Stomach smooth muscle (tissue), 2 donors: ENCODE measurements around the gene ELOA2.
"Not testable (repeated sequence)": the region's sequence is repeated elsewhere in the genome, so short reads cannot be mapped to it uniquely, and the experiment has no call there.

Experiments
- H3K27ac ChIP-seq: one replicate; pipeline ENCODE4 v1.7.0; 2013; ENCODE audit warnings: mild to moderate bottlenecking, low read length, inconsistent platforms
- H3K27me3 ChIP-seq, 2 donors: one replicate each; pipeline ENCODE4 v1.7.0; 2013; ENCODE audit warnings: low read length in 2 of 2; ENCODE audit not compliant: insufficient read depth in 2 of 2, control insufficient read depth in 1 of 2
- H3K36me3 ChIP-seq, 2 donors: one replicate each; pipeline ENCODE4 v1.7.0; 2013; ENCODE audit warnings: low read length in 2 of 2; ENCODE audit not compliant: control insufficient read depth in 2 of 2, insufficient read depth in 2 of 2
- H3K4me1 ChIP-seq: one replicate; pipeline ENCODE4 v1.7.0; 2013; ENCODE audit warnings: low read length; ENCODE audit not compliant: control insufficient read depth, insufficient read depth
- H3K4me3 ChIP-seq, 2 donors: one replicate each; pipeline ENCODE4 v1.7.0; 2013; ENCODE audit warnings: low read length in 2 of 2
- H3K9ac ChIP-seq, 2 donors: one replicate each; pipeline ENCODE4 v1.7.0; 2013; ENCODE audit warnings: low read length in 2 of 2, mild to moderate bottlenecking in 1 of 2
- H3K9me3 ChIP-seq, 2 donors: one replicate each; pipeline ENCODE4 v1.7.0; 2013; ENCODE audit warnings: low read length in 2 of 2; ENCODE audit not compliant: control insufficient read depth in 2 of 2
- donor health status: healthy.
- donor health status: Pancreatic carcinoma.

Gene ELOA2

DNA sequence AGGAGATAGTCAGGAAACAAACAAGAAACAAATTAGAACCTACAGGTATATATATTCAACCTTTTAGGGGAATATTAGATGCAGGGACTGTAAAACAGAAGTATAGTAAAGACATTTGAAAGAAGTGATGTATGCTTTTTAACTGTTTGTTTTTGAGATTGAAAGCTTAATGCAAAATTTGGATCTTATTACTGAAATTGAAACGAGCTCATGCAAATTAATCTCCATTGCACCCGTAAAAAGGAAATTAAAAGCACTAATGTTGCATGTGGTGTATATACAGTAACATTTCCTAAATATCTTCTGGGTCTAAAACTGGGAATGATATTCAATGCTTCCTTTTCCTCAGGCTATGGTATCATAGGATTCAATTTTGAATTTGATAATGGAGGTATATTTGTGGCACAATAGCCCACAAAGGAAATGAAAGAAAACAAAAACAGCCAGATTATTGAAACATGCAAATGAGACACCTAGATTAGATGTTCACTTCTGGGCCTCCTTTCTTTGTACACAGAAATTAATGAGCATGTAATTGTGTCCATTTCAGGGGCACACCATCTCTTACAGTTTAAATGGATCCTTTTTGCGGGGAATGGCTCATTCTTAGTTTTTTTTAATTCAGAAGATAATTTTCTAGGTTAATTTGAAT, 1.6 kb upstream of the ELOA2 start:
- Histone ChIP-seq H3K27ac (no peak overlapping the region), H3K36me3 (no peaks in the 10 kb centered on the region), H3K9ac (no peak overlapping the region), H3K9me3 (no peaks in the 10 kb centered on the region), H3K27me3 (no peaks in the 10 kb centered on the region), H3K4me3 (no peak overlapping the region), H3K4me1 (no peaks in the 10 kb centered on the region)

DNA sequence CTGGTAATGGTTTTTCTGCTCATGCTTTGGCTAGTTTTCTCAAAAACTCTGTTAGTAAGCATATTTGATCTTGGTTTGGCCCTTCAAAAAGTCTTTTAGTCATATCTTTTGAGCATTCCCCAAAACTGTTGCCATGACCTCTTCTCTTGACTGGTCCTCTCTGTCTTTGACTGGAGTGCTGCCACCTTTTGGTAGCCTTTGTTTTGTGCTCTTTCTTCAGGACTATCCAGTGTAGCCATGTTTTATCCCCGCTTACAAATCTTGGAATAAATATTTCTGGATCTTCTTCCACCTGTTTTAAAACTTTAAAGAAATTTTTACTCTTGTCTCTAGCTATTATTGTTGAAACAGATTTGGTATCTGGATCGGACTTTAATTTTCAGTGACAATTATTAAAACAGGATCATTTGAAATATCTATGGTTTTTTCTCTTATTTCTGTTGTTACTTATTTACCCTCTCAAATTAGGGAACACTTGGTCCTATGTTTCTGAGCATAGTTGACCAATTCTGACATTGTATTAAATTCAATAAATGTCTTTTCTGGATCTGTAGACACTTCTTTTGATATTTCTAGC, 965 bp upstream of the ELOA2 start:
- Histone ChIP-seq H3K4me1 (no peaks in the 10 kb centered on the region), H3K36me3 (no peaks in the 10 kb centered on the region), H3K9me3 (no peaks in the 10 kb centered on the region), H3K27ac (no peak overlapping the region), H3K4me3 (no peak overlapping the region), H3K27me3 (no peaks in the 10 kb centered on the region), H3K9ac (no peak overlapping the region)

DNA sequence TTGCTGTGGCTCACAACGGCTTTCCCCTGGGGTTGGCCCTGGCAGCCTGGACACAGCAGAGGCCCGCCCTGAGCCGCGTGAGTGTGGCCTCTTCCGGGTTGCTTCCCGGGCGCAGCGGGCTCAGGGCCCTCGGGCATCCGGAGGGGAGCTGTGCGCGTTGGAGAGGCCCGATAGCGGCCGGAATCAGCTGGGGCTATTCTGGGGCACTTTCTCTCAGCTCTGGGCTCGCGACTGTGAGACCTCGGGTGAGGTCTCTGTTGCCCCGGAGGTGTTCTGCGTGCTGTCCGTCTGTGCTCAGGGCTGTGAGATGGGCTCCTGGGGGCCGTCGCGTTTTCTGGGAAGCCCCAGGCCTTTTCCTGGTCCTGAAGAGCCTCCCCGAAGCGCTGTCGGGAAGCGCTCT, 830 bp downstream of the ELOA2 start:
- H3K9ac ChIP-seq, H3K4me3 ChIP-seq, H3K27me3 ChIP-seq: not testable (repeated sequence)

DNA sequence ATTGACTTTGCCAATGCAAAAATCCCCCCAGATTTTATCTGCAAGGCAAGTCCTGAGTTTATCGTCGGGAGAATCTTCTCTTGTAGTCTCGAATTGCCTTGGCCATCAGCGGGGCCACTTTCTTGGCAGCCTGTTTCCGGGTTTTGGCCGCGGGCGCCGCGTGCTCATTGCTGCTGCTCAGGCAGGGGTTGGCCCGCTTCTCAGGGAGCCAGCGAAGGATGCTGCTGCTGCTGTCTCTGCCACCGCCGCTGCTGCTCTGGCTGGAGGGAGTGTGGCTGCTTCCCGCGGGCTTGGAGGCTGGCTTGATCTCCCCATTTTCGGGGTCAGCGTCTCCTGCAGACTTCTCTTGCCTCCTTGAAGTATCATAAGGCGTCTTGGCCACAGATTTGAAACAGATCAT, 2.5 kb downstream of the ELOA2 start:
- Histone ChIP-seq H3K9ac (no peak overlapping the region), H3K27me3 (no peaks in the 10 kb centered on the region), H3K36me3 (no peaks in the 10 kb centered on the region), H3K27ac (no peak overlapping the region), H3K4me3 (no peak overlapping the region), H3K9me3 (no peaks in the 10 kb centered on the region), H3K4me1 (no peaks in the 10 kb centered on the region)

More for the DNA sequence above, 830 bp downstream of the ELOA2 start:
- H3K36me3 ChIP-seq, H3K27ac ChIP-seq, H3K9me3 ChIP-seq, H3K4me1 ChIP-seq: not testable (repeated sequence)

DNA sequence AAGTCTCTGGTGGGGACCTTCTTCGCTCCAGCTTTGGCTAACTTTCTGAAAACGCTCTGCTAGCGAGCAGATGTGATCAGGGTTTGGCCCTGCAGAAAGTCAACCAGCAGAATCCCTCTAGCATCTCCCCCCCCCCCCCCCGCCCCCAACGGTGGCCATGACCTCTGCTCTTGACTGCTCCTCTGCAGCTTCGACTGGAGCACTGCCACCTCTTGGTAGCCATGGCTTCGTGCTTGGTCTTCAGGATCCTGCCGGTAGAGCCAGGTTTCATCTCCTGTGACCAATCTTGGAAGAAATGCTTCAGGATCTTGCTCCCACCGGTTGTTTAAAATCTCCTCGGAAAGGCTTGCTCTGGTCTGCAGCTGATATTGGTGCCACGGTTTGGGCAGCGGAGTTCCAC, 4.5 kb downstream of the ELOA2 start:
- not testable (repeated sequence) for H3K4me3 ChIP-seq, H3K27me3 ChIP-seq, H3K36me3 ChIP-seq, H3K9me3 ChIP-seq, H3K27ac ChIP-seq, H3K4me1 ChIP-seq, H3K9ac ChIP-seq

DNA sequence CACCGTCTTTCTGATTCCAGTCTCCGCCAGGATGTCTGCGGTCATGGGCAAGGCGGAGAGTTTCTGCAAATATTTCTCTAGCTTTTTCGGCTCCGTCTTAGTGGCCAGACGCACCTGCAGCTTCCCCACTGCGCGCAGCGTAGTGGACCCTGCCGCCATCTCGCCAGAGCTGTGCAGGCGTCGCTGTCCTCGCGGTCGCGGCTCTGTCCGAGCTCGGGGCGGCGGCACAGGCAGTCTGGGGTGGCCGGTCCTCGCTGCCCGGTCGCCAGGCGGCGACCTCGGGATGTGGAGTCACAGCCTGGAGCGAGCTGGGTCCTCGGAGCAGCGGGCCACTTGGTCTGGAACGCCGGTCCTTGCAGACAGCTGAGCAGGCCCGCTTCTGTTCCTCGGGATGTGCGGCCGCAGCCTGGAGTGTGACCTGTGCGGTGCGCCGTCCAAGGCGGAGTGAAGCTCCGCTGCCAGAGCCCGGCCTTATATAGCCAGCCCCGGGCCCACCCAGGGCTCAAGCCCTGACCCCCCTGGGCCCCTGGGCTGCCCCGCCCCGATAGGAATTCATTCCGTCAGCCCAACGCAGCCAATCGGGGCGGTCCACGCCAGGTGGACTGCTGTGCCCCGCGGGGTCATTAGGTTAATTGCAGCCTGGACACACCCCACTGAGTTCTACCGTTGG, 5.6 kb downstream of the ELOA2 start:
- H3K27ac ChIP-seq, H3K9ac ChIP-seq, H3K36me3 ChIP-seq: not testable (repeated sequence)

DNA sequence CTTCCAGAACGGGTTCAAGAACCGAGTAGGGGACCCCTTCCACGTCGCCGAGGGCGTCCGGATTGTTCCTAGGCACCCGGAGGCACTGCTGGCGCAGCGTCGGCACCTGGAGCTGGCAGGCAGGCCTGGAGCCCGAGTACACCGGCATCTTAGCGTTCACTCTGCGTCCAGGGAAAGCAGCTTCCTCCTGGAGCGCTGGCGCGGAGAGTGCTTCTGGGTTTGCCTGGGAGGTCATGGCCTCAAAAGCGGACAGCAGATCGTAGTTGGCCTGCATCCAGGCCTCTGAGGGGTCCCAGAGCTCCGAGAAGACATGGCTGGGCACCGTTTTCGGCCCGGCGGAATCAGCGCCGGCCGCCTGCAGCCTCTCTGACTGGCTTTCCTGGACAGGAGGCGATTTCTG, 6.7 kb downstream of the ELOA2 start:
- H3K9me3 ChIP-seq, H3K4me3 ChIP-seq, H3K4me1 ChIP-seq, H3K9ac ChIP-seq, H3K27me3 ChIP-seq, H3K36me3 ChIP-seq, H3K27ac ChIP-seq: not testable (repeated sequence)

More for the DNA sequence above, 5.6 kb downstream of the ELOA2 start:
- H3K4me3 ChIP-seq, H3K4me1 ChIP-seq, H3K27me3 ChIP-seq, H3K9me3 ChIP-seq: not testable (repeated sequence)

DNA sequence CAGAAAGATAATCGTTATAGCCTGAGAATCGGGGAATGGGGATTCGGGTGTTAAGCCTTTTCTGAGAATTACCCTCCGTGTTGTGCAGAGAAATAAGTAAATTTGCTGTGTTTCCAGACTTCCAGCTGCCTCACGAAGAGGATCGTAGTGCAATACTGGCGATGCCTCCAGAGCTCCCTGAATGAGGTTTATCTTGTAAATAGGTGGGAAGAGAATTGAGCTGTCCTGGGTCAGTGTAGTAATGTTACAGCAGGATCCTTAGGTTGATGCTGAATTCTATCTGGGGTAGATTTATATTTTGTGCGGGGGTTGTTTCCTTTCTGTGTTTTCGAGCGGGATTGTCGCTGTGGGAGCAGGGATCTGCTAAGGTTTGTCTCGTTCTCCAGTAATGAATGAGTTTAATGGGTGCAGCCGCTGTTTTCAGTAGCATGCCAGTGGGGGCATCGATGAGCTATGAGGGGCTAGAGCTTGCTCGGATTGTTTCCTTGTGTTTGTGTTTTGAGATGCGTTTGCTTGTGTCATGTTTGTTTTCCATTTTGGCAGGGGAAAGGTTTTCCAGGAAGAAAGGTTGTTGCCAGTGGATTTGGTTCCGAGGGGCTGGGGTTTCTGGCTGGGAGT, 9.8 kb downstream of the ELOA2 start:
- H3K27ac ChIP-seq, H3K4me1 ChIP-seq, H3K4me3 ChIP-seq, H3K9ac ChIP-seq, H3K9me3 ChIP-seq, H3K36me3 ChIP-seq, H3K27me3 ChIP-seq: not testable (repeated sequence)

DNA sequence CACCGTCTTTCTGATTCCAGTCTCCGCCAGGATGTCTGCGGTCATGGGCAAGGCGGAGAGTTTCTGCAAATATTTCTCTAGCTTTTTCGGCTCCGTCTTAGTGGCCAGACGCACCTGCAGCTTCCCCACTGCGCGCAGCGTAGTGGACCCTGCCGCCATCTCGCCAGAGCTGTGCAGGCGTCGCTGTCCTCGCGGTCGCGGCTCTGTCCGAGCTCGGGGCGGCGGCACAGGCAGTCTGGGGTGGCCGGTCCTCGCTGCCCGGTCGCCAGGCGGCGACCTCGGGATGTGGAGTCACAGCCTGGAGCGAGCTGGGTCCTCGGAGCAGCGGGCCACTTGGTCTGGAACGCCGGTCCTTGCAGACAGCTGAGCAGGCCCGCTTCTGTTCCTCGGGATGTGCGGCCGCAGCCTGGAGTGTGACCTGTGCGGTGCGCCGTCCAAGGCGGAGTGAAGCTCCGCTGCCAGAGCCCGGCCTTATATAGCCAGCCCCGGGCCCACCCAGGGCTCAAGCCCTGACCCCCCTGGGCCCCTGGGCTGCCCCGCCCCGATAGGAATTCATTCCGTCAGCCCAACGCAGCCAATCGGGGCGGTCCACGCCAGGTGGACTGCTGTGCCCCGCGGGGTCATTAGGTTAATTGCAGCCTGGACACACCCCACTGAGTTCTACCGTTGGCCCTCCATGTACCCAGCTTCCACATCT, 11.5 kb downstream of the ELOA2 start:
- H3K27ac ChIP-seq, H3K4me1 ChIP-seq, H3K9ac ChIP-seq, H3K36me3 ChIP-seq, H3K4me3 ChIP-seq, H3K27me3 ChIP-seq, H3K9me3 ChIP-seq: not testable (repeated sequence)

DNA sequence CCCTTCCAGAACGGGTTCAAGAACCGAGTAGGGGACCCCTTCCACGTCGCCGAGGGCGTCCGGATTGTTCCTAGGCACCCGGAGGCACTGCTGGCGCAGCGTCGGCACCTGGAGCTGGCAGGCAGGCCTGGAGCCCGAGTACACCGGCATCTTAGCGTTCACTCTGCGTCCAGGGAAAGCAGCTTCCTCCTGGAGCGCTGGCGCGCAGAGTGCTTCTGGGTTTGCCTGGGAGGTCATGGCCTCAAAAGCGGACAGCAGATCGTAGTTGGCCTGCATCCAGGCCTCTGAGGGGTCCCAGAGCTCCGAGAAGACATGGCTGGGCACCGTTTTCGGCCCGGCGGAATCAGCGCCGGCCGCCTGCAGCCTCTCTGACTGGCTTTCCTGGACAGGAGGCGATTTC, 12.6 kb downstream of the ELOA2 start:
- H3K9ac ChIP-seq, H3K9me3 ChIP-seq, H3K4me3 ChIP-seq, H3K27ac ChIP-seq, H3K36me3 ChIP-seq, H3K4me1 ChIP-seq, H3K27me3 ChIP-seq: not testable (repeated sequence)
